Stimulated activated CD8-positive, alpha-beta memory T cell treated with anti-CD3 and anti-CD28 coated beads, Interleukin-4, amount 100 ng/mL, for 4 hours (primary cell): ENCODE data around the gene NCF4.

Source experiments
- DNase-seq, 2 donors: peaks; one replicate each; pipeline ENCODE4 v3.0.0-alpha.2; 2020; ENCODE audit warnings: low read depth in 2 of 2, low spot score in 1 of 2

The NCF4 gene

GRCh38 chr22:36860821-36861659, at the start of gene NCF4:
Gene NCF4, plus strand, starts transcription at chr22:36861006. Its CDS starts 166 bp downstream, at chr22:36861172.
- no peak for DNase-seq

- DNase-seq, result no peak
Measured at GRCh38 chr22:36811094-36811800, 49.6 kb upstream of the NCF4 start.

GRCh38 chr22:36814801-36815200, 46.0 kb upstream of the NCF4 start:
- no peak for DNase-seq

GRCh38 chr22:36815558-36816338, 45.1 kb upstream of the NCF4 start:
- DNase-seq, result no peak

GRCh38 chr22:36816339-36816635, 44.5 kb upstream of the NCF4 start:
- DNase-seq, result no peak

- no peak for DNase-seq
Measured at GRCh38 chr22:36816636-36817524, 43.9 kb upstream of the NCF4 start, which contains the start of gene PVALB. Gene PVALB, minus strand, starts transcription at chr22:36817035. Its CDS starts 30 bp downstream, at chr22:36817005.

- no peak for DNase-seq
Measured at GRCh38 chr22:36817525-36817848, 43.3 kb upstream of the NCF4 start.

GRCh38 chr22:36818010-36818642, 42.7 kb upstream of the NCF4 start:
- DNase-seq, result no peak

GRCh38 chr22:36819112-36819511, 41.7 kb upstream of the NCF4 start:
- DNase-seq, result no peak

GRCh38 chr22:36822581-36822980, 38.2 kb upstream of the NCF4 start:
- no peak for DNase-seq

- DNase-seq, result no peak
Measured at GRCh38 chr22:36823186-36823839, 37.5 kb upstream of the NCF4 start.

GRCh38 chr22:36824655-36825054, 36.2 kb upstream of the NCF4 start:
- no peak for DNase-seq

GRCh38 chr22:36826262-36826661, 34.5 kb upstream of the NCF4 start:
- DNase-seq, result no peak

GRCh38 chr22:36828815-36829214, 32.0 kb upstream of the NCF4 start:
- no peak for DNase-seq

GRCh38 chr22:36829370-36830002, 31.3 kb upstream of the NCF4 start:
- DNase-seq, result no peak

- DNase-seq, result no peak
Measured at GRCh38 chr22:36830601-36831000, 30.2 kb upstream of the NCF4 start.

GRCh38 chr22:36831206-36831605, 29.6 kb upstream of the NCF4 start:
- no peak for DNase-seq

- no peak for DNase-seq
Measured at GRCh38 chr22:36831717-36832116, 29.1 kb upstream of the NCF4 start.

GRCh38 chr22:36833073-36833472, 27.7 kb upstream of the NCF4 start:
- DNase-seq, result no peak
